Hematopoietic multipotent progenitor cell treated with erythropoietin and hydrocortisone succinate and interleukin-3 and kit ligand, for 4 days (in vitro differentiated cells): ENCODE data around the gene CACNA1I.
"Not testable (repeated sequence)": the region's sequence is repeated elsewhere in the genome, so short reads cannot be mapped to it uniquely, and the experiment has no call there.

ENCODE experiments used
- DNase-seq: peaks from one replicate; pipeline ENCODE4 v3.0.0-alpha.2; 2015

CACNA1I gene

DNA sequence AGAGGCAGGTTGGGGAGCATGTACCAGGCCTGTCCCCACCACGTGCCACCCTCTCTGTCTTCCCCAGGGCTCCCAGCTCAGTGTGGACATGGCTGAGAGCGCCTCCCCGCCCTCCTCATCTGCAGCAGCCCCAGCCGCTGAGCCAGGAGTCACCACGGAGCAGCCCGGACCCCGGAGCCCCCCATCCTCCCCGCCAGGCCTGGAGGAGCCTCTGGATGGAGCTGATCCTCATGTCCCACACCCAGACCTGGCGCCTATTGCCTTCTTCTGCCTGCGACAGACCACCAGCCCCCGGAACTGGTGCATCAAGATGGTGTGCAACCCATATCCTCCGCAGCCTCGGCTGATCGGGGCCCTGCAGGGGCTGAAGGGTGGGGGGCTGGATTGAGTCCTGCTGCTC, at the start of gene CACNA1I:
Gene CACNA1I (plus strand): TSS at position 89 of the 400 bp plus-strand sequence. CDS start 0 bp downstream, at position 89.
- no peak for DNase-seq

- not testable (repeated sequence) for DNase-seq
Measured at GRCh38 chr22:39521106-39521885, 49.3 kb upstream of the CACNA1I start.

DNA sequence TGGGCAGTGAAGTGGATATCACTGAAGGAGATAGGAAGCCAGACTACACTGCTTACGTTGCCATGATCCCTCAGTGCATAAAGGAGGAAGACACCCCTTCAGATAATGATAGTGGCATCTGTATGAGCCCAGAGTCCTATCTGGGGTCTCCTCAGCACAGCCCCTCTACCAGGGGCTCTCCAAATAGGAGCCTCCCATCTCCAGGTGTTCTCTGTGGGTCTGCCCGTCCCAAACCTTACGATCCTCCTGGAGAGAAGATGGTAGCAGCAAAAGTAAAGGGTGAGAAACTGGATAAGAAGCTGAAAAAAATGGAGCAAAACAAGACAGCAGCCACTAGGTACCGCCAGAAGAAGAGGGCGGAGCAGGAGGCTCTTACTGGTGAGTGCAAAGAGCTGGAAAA, 48.5 kb upstream of the CACNA1I start:
- not testable (repeated sequence) for DNase-seq

DNA sequence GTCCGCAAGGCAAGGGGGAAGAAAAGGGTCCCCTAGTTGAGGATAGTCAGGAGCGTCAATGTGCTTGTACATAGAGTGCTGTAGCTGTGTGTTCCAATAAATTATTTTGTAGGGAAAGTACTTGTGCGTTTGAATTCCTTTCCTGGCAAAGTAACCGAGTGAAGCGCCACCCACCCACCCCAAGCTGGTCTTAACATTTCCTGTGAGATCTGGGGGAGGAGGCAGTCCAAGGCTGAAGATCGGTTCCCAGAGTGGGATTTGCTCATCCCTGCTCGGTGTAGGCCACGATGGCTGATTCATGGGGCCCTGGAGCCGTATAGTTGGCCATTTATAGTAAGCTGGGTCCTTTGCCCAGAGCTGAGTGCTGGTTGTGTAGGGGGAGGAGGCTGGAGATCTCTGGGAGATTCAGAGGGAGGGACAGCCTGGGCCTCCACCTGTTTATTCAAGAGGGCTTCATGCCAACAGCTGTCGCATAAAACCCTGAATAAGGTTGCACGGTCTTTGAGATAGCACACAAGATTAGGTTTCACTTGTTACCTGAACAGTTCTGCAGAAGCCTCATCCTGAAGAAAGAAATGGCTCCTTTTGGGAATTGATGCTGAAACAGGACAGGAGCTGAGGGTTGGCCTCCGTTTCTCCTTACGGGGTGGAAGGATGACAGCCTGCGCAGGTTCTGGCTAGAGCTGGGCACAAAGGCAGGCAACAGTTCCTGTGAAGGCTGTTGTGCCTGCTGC, 47.8 kb upstream of the CACNA1I start:
- DNase-seq, result peak; percentile 64

- DNase-seq, result no peak
Measured at GRCh38 chr22:39524089-39524752, 46.3 kb upstream of the CACNA1I start.

GRCh38 chr22:39524753-39525657, 45.5 kb upstream of the CACNA1I start:
- no peak for DNase-seq

DNA sequence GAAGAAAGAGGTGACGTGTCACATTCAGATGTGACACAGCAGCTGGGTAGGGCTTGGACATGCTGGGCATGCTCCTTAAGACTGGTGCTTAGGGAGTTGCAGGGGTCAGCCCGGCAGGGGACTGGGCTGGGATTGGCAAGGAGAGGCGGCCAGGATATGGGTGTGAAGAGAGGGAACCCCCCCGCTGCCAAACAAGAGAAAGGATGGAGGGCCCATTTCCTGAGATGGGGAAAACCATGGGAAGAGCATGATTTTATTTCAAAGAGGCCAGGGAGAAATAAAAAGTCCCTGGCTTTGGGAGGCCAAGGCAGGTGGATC, 44.9 kb upstream of the CACNA1I start:
- DNase-seq, result no peak

DNA sequence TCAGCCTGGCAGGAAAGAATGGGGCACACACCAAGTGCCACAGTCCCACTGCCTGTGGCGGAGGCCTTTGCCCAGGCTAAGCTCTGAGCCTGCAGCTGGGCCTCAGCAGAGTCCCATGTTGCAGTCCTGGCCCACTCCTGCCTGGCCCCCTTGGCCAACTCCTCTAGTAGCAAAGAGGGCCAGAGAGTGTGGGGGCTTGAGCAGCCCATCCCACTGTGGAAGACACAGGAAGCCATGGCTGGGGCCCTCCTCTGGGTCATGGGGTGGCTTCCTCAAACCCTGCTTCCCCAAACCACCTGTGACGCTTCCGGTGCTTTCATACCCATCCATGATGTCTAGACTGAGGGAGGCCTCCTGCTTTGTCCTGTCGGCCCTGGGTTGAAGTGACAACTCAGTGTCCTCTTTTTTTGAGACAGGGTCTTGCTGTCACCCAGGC, 43.8 kb upstream of the CACNA1I start:
- DNase-seq, result peak; percentile 62

DNA sequence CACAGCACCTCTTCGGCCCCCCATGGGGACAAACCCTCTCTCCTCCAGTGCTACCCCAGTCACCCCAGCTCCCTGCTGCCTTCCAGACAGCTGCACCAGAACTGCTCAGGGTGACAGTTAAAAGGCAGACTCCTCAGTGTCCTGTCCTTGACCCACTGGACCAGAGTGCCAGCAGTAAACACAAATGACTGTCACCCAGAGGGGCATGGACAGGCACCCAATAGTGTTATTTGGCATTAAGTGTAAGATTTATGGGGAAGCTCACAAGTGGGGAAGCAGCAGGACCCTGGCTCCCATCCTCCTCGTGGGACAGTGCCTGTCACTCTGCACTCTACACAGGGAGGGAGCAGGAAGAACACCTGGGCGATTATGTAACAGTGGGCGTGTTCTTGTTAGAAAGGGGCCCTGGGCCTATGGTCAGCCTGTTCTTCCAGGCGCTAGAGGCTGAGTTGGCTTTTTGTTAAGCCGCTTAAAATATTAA, 43.0 kb upstream of the CACNA1I start:
- DNase-seq, result no peak

DNA sequence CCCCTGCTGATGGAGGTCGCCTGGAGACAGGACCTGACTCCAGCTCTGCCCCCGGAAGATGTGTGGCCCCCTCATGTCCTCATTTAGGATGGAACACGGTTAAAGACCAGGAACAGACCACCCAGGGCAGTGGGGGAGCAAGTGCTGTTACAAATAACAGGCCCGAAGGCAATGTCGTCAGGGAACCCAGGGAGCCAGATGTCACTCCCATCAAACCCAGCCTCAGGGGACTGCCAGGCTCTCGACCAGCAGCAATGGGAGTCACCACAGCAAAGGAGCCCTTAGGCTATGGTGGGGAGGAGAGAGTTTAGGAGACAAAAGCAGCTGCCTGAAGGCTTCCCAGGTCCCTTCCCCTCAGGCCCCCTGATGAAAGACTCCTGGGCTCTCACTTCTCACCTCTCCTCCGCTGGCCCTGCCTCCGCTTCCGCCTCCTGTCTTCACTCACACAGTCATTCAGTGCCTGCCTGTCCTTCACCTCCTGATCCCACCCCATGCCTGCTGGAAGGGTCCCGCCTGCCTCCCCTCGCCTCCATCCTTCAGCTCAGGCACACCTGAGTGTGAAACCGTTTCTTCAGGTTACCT, 42.4 kb upstream of the CACNA1I start:
- DNase-seq, result no peak

DNA sequence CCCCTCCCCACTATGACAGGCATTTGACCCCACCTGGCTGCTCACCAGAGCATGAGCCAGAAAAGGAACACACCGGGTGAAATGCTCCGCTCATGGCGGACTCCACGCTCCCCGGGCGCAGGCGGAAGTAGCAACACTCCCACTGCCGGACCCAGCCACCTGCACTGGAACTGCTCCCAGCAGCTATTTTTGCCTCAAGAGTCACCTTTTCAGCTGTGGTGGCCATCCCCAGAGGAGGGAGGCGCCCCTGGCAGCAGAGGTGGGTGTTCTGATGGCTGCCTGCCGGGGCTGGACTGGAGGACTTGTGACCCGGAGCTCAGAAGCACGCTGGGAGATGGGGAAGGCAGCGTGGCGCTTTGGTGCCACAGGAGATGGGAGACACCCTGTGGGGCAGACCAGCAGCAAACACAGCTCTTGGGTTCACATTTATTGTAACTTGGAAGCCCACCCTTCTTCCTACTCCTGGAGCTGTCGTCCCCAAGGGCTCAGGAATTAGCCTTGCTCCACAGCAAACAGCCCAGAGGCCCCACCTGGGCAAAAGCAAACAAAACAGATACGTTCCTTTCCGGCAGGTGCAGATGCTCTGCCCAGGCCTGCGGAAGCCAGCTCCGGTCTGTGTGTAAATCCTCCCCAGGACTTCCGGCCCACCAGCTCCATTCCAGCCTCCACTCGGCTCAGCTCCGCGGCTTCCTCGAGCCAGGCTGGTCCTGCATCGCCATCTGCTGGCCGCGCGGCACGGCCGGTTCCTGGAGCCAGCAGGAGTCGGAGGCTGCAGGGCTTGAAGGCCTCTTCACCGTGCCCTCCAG, 41.7 kb upstream of the CACNA1I start:
- DNase-seq, result peak; percentile 96

- DNase-seq, result no peak
Measured at GRCh38 chr22:39529487-39529851, 41.1 kb upstream of the CACNA1I start.

DNA sequence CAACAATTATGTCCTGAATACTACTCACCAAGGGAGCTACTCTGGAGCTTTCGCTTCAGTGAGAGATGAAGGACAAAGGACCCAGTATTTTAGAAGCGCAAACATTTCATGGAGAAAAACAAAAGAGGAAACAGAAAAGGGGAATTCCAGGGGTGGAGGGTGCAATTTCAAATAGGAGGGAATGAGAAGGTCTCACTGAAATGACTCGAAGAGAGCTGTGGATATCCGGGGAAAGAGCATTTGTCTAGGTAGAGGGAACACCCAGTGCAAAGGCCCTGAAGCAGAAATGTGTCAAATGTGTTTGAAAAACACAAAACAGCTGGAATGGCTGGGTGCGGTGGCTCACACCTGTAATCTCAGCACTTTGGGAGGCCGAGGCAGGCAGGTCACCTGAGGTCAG, 40.4 kb upstream of the CACNA1I start:
- DNase-seq, result no peak

DNA sequence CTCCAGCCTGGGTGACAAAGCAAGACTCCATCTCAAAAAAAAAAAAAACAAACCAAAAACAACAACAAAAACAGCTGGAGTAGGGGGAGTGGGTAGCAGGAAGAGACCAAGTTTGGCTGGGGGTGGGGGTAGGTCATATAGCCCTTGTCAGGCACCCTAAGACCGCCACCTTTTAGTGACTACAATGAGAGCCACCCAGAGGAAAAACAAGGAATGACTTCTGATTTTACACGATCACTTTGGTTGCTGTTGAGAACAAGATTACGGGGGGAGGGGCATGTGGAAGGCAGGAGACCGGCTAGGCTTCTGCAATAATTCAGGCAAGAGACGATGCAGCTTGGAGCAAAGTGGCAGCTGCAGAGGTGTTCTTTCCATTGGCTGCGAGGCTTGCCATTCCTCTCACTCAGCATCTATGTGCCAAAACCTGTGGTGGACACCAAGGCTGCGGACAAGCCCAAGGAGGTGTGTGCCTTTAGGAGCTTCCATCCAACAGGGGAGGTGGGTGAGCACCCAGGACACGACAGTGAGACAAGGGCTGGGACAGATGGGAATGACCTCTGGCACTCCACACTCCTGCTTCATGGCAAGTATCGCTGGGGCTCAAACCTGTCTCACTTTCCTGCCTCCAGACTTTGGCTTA, 39.7 kb upstream of the CACNA1I start:
- DNase-seq, result peak; percentile 92

DNA sequence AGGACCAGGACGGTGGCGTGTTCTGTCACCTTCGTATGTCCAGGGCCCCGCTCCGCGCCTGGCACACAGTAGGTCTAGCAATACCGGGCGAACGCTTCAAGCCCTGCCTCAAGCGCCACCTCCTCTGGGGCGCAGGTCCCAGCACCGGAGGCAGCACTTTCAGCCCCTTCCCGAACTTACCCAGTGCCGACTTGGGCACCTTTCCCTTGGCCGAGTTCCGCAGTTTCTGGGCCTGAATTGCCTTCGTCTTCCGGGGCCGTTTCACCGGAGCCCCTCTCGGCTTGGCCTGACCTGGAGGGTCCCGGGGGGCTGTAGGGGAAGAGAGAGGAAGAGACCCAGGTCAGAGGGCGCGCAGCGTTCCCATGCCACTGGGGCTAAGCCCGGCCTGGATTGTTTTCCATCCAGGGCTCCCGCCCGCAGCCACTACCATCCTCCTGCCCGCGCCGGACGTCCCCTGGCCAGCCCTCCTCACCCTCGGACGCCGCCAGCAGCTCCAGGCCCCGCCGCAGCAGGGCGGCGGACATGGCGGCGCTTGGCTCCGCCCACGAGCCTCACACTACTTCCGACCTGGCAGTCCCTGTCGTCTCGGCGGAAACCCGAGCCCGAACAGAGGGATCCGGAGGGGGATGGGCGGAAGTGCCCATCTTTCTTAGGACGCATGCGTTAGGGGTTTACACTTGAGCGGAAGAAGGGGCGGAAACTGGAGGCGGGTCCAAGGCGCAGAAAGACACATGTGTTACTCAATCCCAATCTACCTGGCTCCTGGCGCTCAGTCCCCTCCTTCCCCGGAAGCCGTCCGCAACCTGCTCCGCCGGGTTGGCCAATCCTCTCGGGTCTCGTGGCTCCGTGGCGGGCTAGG, 38.1 kb upstream of the CACNA1I start, which contains the start of gene RPS19BP1:
Gene RPS19BP1 (minus strand): TSS at position 534 of the 859 bp plus-strand sequence. CDS start 10 bp downstream, at position 524.
- peak; percentile 100 for DNase-seq

GRCh38 chr22:39534092-39534506, 36.5 kb upstream of the CACNA1I start:
- no peak for DNase-seq

- peak; percentile 86 for DNase-seq
Measured at GRCh38 chr22:39534591-39535356, 35.8 kb upstream of the CACNA1I start.

DNA sequence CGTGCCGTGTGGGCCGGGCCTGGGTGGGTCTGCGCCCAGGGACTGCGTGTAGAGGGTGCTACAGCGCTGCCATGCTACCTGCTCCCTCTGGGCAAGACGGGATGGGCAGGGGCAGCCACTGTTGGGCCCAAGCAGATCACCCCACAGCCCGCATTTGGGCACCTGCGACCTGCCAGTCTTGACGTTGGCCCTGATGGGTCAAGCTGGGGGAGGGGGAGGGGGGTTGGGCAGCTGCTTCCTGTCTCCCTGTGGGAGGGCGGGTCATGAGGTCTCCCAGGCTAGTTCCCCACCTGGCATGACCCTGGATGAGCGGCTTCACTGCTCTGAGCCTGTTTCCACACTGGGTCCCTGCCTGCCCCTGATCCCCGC, 35.2 kb upstream of the CACNA1I start:
- DNase-seq, result no peak
